ENCODE measurements around the gene RBM45. TPM values are rescaled to one million over a fixed set of nuclear protein-coding genes. Genes with fewer than 3 reads are reported as not detected.
"Not testable (repeated sequence)": the region's sequence is repeated elsewhere in the genome, so short reads cannot be mapped to it uniquely, and the experiment has no call there.

RBM45 gene
- total and polyA plus RNA-seq, 8 donors: 11.5 to 29.4 (median 24.9) TPM

DNA sequence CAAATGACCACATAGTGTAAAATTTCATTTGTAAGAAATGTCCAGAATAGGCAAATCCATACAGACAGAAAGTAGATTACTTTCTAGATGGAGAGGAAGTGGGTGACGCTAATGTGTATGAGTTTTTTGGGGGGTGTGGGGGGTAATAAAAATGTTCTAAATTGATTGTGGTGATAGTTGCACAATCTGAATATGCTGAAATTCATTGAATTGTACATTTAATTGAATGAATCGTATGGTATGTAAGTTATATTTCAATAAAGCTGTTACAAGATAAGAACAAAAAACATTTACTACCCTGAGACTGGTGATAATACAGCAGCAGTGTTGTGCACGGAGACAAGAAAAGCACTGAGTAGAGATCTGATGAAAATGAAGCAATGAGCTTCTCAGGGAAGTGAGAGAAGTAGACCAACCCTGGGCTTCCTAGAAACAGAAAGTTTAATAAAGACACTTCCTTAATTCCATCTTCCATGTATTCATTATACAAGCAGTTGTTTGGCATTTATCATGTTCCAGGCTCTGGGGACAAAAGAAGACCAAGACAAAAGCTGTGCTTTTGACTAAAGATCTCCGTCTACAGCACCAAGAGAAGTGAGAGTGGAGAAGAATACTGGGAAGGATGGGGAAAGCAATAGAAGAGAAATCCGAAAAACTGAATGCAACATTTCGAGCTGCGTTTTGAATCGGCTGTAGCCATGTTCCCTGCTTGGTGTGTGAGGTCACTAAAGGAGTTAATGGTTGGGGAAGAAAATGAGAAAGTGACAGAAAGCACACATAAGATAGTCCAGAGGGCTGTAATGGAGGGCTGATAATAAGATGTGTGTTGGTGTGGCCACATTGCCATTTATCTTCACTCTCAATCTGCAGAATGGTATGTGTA is 37.9 kb upstream of the RBM45 start:
- H3K9me3 ChIP-seq: peaks cover 0 to 2% of the 10 kb centered on the region in 2 donors
- DNase-seq: no peak
- no peaks in the 10 kb centered on the region for H3K36me3 ChIP-seq
- no peak for ATAC-seq
- H3K27me3 ChIP-seq: peaks cover 4 to 45% of the 10 kb centered on the region in 2 donors
- peaks cover 0 to 13% of the 10 kb centered on the region in 2 donors for H3K4me1 ChIP-seq
- H3K4me3 ChIP-seq: no peak overlapping the region
- TF ChIP-seq, protein P1, sequence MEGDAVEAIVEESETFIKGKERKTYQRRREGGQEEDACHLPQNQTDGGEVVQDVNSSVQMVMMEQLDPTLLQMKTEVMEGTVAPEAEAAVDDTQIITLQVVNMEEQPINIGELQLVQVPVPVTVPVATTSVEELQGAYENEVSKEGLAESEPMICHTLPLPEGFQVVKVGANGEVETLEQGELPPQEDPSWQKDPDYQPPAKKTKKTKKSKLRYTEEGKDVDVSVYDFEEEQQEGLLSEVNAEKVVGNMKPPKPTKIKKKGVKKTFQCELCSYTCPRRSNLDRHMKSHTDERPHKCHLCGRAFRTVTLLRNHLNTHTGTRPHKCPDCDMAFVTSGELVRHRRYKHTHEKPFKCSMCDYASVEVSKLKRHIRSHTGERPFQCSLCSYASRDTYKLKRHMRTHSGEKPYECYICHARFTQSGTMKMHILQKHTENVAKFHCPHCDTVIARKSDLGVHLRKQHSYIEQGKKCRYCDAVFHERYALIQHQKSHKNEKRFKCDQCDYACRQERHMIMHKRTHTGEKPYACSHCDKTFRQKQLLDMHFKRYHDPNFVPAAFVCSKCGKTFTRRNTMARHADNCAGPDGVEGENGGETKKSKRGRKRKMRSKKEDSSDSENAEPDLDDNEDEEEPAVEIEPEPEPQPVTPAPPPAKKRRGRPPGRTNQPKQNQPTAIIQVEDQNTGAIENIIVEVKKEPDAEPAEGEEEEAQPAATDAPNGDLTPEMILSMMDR (IDR thresholded peaks at IDR 0.05): no peak
- no peak overlapping the region for H3K27ac ChIP-seq
- intact Hi-C loops (cut with DNase I): no loop called here

DNA sequence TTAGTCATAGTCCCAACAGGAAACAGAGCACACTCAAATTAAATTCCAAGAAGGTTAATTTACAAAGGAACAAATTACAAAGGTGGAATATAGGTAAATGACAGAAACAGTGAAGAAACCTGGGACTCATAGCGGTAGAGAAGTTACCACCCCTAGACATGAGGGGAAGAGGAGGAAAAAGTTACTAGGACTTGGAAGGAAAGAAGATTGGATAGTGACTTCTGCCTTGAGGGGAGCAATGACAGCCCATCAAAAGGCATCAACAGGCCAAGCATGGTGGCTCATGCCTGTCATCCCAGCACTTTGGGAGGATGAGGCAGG is 37.3 kb upstream of the RBM45 start:
- TF ChIP-seq, protein P1 (IDR thresholded peaks at IDR 0.05): no peak
- H3K4me1 ChIP-seq: peaks cover 0 to 13% of the 10 kb centered on the region in 2 donors
- H3K36me3 ChIP-seq: no peaks in the 10 kb centered on the region
- no peak overlapping the region for H3K4me3 ChIP-seq
- no peak for ATAC-seq
- peaks cover 3 to 45% of the 10 kb centered on the region in 2 donors for H3K27me3 ChIP-seq
- no peak overlapping the region for H3K27ac ChIP-seq
- no peak for DNase-seq
- peaks cover 0 to 6% of the 10 kb centered on the region in 2 donors for H3K9me3 ChIP-seq
- intact Hi-C loops (cut with DNase I): no loop called here

DNA sequence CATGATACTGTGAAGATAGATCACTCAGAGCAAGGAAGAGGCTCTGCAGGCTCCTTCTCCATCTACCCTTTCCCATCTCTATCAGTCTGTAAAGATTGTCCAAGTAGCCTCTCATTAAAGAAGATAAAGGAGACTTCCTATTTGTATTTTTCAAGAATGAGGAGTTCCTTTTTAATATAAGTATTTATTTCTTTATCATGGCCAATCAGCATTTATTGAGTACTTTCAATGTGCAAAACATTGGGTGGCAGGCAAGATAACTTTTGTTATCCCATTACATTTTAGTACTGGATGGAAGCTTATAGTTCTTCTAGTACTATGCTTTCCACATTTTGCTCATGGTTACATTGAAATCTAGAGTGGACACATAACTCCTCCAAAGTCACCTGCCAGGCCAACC is 36.1 kb upstream of the RBM45 start:
- Histone ChIP-seq H3K27ac (no peak overlapping the region), H3K27me3 (peaks cover 0 to 41% of the 10 kb centered on the region in 2 donors), H3K9me3 (peaks cover 0 to 8% of the 10 kb centered on the region in 2 donors), H3K4me3 (no peak overlapping the region), H3K4me1 (peaks cover 0 to 13% of the 10 kb centered on the region in 2 donors), H3K36me3 (no peaks in the 10 kb centered on the region)
- ATAC-seq (no peak), DNase-seq (no peak)
- intact Hi-C loops (cut with DNase I): no loop called here
- TF ChIP-seq, protein P1 (IDR thresholded peaks at IDR 0.05): no peak

DNA sequence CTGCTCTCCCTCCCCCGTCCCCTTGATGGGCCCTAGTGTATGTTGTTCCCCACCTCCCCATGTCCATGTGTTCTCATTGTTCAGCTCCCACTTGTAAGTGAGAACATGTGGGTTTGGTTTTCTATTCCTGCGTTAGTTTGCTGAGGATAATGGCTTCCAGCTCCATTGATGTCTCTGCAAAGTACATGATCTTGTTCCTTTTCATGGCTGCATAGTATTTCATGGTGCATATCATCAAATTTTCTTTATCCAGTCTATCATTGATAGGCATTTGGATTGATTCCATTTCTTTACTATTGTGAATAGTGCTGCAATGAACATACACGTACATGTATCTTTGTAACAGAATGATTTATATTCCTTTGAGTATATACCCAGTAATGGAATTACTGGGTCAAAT is 33.0 kb upstream of the RBM45 start:
- H3K9me3 ChIP-seq; H3K4me1 ChIP-seq; ATAC-seq; H3K27me3 ChIP-seq; H3K4me3 ChIP-seq; H3K36me3 ChIP-seq; H3K27ac ChIP-seq; DNase-seq; intact Hi-C loops (cut with DNase I): not testable (repeated sequence)

DNA sequence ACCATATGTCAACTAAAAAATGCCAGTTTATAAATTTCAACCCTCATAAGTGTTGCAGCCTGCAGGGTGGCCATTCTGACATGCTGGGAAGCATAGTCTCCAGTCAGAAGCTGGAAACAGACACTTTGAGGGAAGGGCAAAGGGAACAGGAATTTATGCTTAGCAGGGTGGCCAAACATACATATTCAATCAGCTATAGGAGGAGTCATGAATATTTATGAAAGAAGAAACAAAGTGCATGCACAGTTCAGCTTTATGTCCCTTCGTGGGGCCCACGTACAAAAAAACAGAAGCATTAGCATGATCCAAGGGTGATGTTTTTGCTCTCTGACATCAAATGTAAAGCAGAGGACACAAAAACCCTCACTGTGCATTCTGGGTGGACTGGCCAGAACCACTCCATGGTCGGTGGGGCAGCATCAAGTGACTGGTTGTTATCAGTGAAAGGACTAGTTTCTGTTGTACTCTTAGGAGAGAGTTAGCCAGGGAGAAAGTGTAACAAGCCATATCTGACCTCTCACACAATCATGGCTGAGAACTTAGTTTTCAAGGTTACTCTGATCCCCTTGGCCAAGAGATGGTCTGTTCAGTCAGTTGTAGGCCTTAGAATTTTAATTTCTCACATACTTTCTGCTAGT is 29.7 kb upstream of the RBM45 start:
- Histone ChIP-seq H3K27me3 (no peaks in the 10 kb centered on the region), H3K4me1 (no peaks in the 10 kb centered on the region), H3K36me3 (no peaks in the 10 kb centered on the region), H3K9me3 (peaks cover 0 to 8% of the 10 kb centered on the region in 2 donors), H3K4me3 (no peak overlapping the region), H3K27ac (no peak overlapping the region)
- no peak for ATAC-seq
- no peak for DNase-seq
- TF ChIP-seq, protein P1 (IDR thresholded peaks at IDR 0.05): no peak
- intact Hi-C loops (cut with DNase I): no loop called here
